ENCODE measurements around the gene CHST13.

DNA sequence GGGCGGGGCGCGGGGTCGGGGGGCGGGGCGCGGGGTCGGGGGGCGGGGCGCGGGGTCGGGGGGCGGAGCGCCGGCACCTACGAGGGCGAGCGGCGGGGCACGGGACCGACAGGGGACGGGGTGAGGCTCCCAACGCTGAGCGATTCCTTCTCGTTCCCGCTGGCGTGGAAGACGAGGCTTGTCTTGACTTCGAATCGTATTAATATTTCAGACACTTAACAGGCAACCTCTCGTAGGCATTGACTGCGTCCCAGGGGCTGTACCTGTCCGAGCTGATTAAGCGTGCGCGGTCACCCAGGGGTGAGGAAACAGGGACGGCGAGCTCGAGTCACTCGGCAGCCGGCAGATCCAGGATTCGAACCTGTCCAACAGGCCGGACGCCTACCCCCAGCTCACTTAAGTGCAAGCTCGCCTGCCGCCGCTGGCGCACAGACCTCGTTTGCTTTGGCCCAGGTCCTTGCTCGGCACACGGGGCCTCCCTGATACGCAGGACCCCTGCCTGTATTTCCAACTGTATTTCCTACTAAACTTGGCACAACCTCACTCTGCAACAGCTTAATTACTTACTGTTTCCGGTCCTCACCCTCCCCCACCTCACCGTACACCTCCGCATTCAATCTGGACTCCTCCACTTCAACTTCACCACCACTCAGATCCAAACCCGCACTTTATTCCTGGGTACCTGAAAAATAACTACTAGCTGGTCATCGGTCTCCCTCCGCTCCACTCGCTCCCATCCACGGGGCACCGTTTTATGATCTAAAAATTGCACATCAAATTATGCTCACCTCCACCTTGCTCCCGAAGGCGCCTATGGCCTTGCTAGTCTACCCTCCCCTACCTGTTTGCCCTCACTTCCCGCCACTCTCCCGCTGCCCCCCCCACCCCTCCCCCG, 47.5 kb upstream of the CHST13 start:
- TF ChIP-seq FOXA1 (IDR thresholded peaks at IDR 0.05) = no peak
- TF ChIP-seq SUZ12 (IDR thresholded peaks at IDR 0.05) = no peak
- no peak for TF ChIP-seq ZNF384 (IDR thresholded peaks at IDR 0.05)

All from HEK293T (cell line).